Keratinocyte (primary cell): ENCODE data around the gene NFAM1. TPM values are rescaled to one million over a fixed set of nuclear protein-coding genes. Genes with fewer than 3 reads are reported as not detected.

Experiments used
- DNase-seq: peaks from one replicate; pipeline ENCODE4 v3.0.0-alpha.2; 2011; ENCODE audit warnings: low read depth, missing footprints, low spot score
- FAIRE-seq: peaks from 2 replicates; lab custom pipeline; 2011; peaks lifted over from hg19 to GRCh38; lab: Jason Lieb, UNC
- H2AFZ ChIP-seq: 2 replicates; pipeline ENCODE4 v1.6.0; 2012; ENCODE audit warnings: low read length, control low read depth, inconsistent platforms; ENCODE audit not compliant: control insufficient read depth
- H3K27ac ChIP-seq: 2 replicates; pipeline ENCODE4 v1.5.1; 2011; ENCODE audit warnings: low read length; ENCODE audit not compliant: control insufficient read depth, insufficient read depth
- H3K27me3 ChIP-seq: 3 replicates; pipeline ENCODE4 v1.6.0; 2011; ENCODE audit warnings: low read length; ENCODE audit not compliant: control insufficient read depth, insufficient read depth; ENCODE audit errors: extremely low read depth
- H3K36me3 ChIP-seq, 2 experiments: 2 replicates in 1 of 2; 3 replicates in 1 of 2; pipeline ENCODE4 v1.5.1; 2011; ENCODE audit warnings: low read length in 2 of 2, mild to moderate bottlenecking in 1 of 2; ENCODE audit not compliant: control insufficient read depth in 2 of 2, insufficient read depth in 2 of 2; ENCODE audit errors: extremely low read depth in 1 of 2
- H3K4me1 ChIP-seq: 3 replicates; pipeline ENCODE4 v1.5.1; 2011; ENCODE audit warnings: low read length; ENCODE audit not compliant: control insufficient read depth, insufficient read depth; ENCODE audit errors: extremely low read depth
- H3K4me2 ChIP-seq: 3 replicates; pipeline ENCODE4 v1.6.0; 2011; ENCODE audit warnings: low read depth, low read length; ENCODE audit not compliant: control insufficient read depth, insufficient read depth; ENCODE audit errors: extremely low read depth
- H3K4me3 ChIP-seq, 3 experiments: fragments of 200-600 bp in 1 of 3; sonication (generic) in 1 of 3; 2 replicates in 2 of 3; 3 replicates in 1 of 3; pipeline ENCODE4 v1.5.1; 2011 to 2016; ENCODE audit warnings: low read length in 3 of 3, mild to moderate bottlenecking in 3 of 3, control low read depth in 2 of 3, inconsistent platforms in 1 of 3, low read depth in 1 of 3, mixed read lengths in 1 of 3, mixed run types in 1 of 3, moderate library complexity in 1 of 3; ENCODE audit not compliant: control insufficient read depth in 2 of 3, insufficient read depth in 2 of 3; ENCODE audit errors: extremely low read depth in 1 of 3
- H3K79me2 ChIP-seq: 2 replicates; pipeline ENCODE4 v1.6.0; 2012; ENCODE audit warnings: low read length; ENCODE audit not compliant: control insufficient read depth, insufficient read depth
- H3K9ac ChIP-seq: 3 replicates; pipeline ENCODE4 v1.6.0; 2011; ENCODE audit warnings: low read length; ENCODE audit not compliant: control insufficient read depth, insufficient read depth; ENCODE audit errors: extremely low read depth
- H3K9me1 ChIP-seq: 3 replicates; pipeline ENCODE4 v1.6.0; 2011; ENCODE audit warnings: low read length; ENCODE audit not compliant: control insufficient read depth, insufficient read depth; ENCODE audit errors: extremely low read depth
- H3K9me3 ChIP-seq: 2 replicates; pipeline ENCODE4 v1.5.1; 2012; ENCODE audit warnings: low read depth, low read length; ENCODE audit not compliant: control insufficient read depth
- H4K20me1 ChIP-seq: 3 replicates; pipeline ENCODE4 v1.6.0; 2011; ENCODE audit warnings: low read length; ENCODE audit not compliant: control insufficient read depth, insufficient read depth; ENCODE audit errors: extremely low read depth
- CTCF ChIP-seq, 3 experiments: IDR thresholded peaks in 1 of 3; conservative IDR thresholded peaks in 1 of 3; optimal IDR thresholded peaks in 1 of 3; 2 replicates in 2 of 3; 3 replicates in 1 of 3; pipeline versions ENCODE3 to v1.5.1; 2011; ENCODE audit warnings: low read length in 3 of 3, mild to moderate bottlenecking in 3 of 3, moderate library complexity in 2 of 3, control low read depth in 1 of 3, inconsistent platforms in 1 of 3; ENCODE audit not compliant: insufficient read depth in 2 of 3; ENCODE audit errors: extremely low read depth in 1 of 3
- EZH2 ChIP-seq: IDR thresholded peaks from one replicate; pipeline ENCODE4 v1.6.1; 2012; ENCODE audit warnings: inconsistent platforms, mild to moderate bottlenecking, low read length, moderate library complexity
- dilution Hi-C: fragments of 300-500 bp; cut with MboI; formaldehyde crosslinking; loops from one replicate; pipeline ENCODE4 v1.7.0; 2020; ENCODE audit warnings: low sequenced_read_pairs; ENCODE audit not compliant: extremely low pct_ligation_motif_present
- polyA plus RNA-seq, 5 experiments: library from polyadenylated mRNA; depleted of rRNA in 3 of 5; stranded (reverse) in 3 of 5; stranded (forward) in 1 of 5; unstranded in 1 of 5; fragments of >200 nt; gene quantifications; 1 replicate in 1 of 5; 2 replicates in 3 of 5; 3 replicates in 1 of 5; pipeline versions ENCODE4 v1.2.1 to v1.2.3, GENCODE V29; 2011 to 2012; ENCODE audit warnings: missing spikeins in 2 of 5, low read depth in 1 of 5, low replicate concordance in 1 of 5

NFAM1 gene
- polyA plus RNA-seq, 1 donor (not counting 4 experiments of a cell fraction or from before 2014, with no cell fraction given): not detected

DNA sequence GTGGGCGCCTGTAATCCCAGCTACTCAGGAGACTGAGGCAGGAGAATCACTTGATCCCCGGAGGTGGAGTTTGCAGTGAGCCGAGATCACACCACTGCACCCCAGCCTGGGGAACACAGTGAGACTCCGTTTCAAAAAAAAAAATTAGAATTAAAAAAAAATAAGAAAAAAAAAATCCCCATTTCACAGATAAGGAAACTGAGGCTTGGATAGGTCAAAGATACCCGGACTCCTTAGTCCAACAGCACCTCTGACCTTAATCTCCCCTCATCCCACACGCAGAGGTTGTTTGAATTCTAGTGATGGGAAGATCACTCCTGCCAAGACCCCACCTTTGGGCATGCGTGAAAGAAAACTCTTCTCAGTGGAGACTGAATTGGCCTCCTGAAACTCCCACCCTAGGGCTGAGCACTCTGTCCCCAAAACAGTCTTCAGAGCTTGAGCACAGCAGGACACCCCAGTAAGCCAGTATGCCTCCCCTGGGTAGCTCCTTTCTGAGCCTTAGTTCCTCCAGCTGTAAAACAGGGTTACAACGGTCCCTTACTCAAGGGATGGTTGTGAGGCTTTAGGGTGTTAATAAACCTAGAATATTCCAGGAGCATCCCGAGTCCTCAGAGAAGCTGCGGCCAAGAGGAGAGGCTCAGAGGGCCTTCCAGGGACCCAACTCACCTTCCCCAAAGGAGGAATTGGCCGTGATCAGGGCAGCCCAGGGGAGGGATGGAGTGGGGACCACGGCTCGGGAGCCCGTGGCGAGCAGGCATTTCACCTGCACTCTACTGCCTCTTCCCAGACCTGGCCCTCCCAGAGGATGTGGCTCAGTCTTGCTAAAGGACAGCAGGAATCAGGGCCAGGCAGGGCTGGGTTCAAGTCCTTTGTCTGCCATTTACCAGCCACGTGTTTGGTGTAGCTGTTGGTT, 73.3 kb downstream of the NFAM1 start:
- H3K79me2 ChIP-seq: no peaks in the 10 kb centered on the region
- no peak overlapping the region for H2AFZ ChIP-seq
- H3K9ac ChIP-seq: no peak overlapping the region
- H3K27me3 ChIP-seq: peaks cover 25% of the 10 kb centered on the region
- H3K9me1 ChIP-seq: no peaks in the 10 kb centered on the region
- H3K4me3 ChIP-seq: no peak overlapping the region
- H4K20me1 ChIP-seq: peaks cover 3% of the 10 kb centered on the region
- H3K4me2 ChIP-seq: no peak overlapping the region
- H3K4me1 ChIP-seq: peaks cover 12% of the 10 kb centered on the region
- dilution Hi-C loops: no loop called here
- no peaks in the 10 kb centered on the region for H3K36me3 ChIP-seq
- DNase-seq (no peak), FAIRE-seq (no peak)
- TF ChIP-seq EZH2 (no peak), CTCF (optimal IDR thresholded peaks at IDR 0.05 in 1 of 3, IDR thresholded peaks at IDR 0.05 in 1 of 3, conservative IDR thresholded peaks at IDR 0.05 in 1 of 3; ENCODE audit: extremely low read depth in 1 of 3, insufficient read depth in 2 of 3, low read length in 3 of 3) (no peak)
- no peaks in the 10 kb centered on the region for H3K9me3 ChIP-seq
- H3K27ac ChIP-seq: no peak overlapping the region

- Histone ChIP-seq H3K9ac (no peak overlapping the region), H3K4me2 (no peak overlapping the region), H3K27ac (no peak overlapping the region), H3K27me3 (peaks cover 22% of the 10 kb centered on the region), H3K4me3 (no peak overlapping the region), H2AFZ (no peak overlapping the region), H3K79me2 (no peaks in the 10 kb centered on the region), H4K20me1 (peaks cover 3% of the 10 kb centered on the region), H3K4me1 (peaks cover 12% of the 10 kb centered on the region), H3K36me3 (no peaks in the 10 kb centered on the region), H3K9me1 (no peaks in the 10 kb centered on the region), H3K9me3 (no peaks in the 10 kb centered on the region)
- TF ChIP-seq EZH2: no peak
- TF ChIP-seq CTCF (optimal IDR thresholded peaks at IDR 0.05 in 1 of 3, IDR thresholded peaks at IDR 0.05 in 1 of 3, conservative IDR thresholded peaks at IDR 0.05 in 1 of 3; ENCODE audit: extremely low read depth in 1 of 3, insufficient read depth in 2 of 3, low read length in 3 of 3): no peak
- DNase-seq (no peak), FAIRE-seq (peak; percentile 59)
- dilution Hi-C loops: no loop called here
Measured at GRCh38 chr22:42357634-42358296, 74.4 kb downstream of the NFAM1 start.
